PC-3 (cell line): ENCODE measurements around the gene CARS1.

ENCODE experiments used
- CTCF ChIP-seq: fragments of 300-600 bp; sonication (generic); conservative IDR thresholded peaks from 2 replicates; pipeline ENCODE4 v1.5.1; 2017; ENCODE audit warnings: antibody characterized with exemption, low read depth, mild to moderate bottlenecking, low read length
- EZH2 ChIP-seq: fragments of 300-600 bp; sonication (generic); IDR thresholded peaks from one replicate; pipeline ENCODE4 v1.6.1; 2017; ENCODE audit warnings: antibody characterized with exemption, mild to moderate bottlenecking, low read length; ENCODE audit not compliant: unreplicated experiment

GRCh38 chr11:3080104-3080503, 22.9 kb upstream of the CARS1 start:
- TF ChIP-seq EZH2 (no peak), CTCF (no peak)
